Liver (tissue), 3 donors: ENCODE results near the gene B4GALT3.

Experiments
- FOXA1 ChIP-seq: IDR thresholded peaks from 2 replicates; pipeline ENCODE4 v1.6.1; 2016; ENCODE audit warnings: antibody characterized with exemption
- GABPA ChIP-seq, 2 donors: IDR thresholded peaks in 1 of 2; conservative IDR thresholded peaks in 1 of 2; 2 replicates each; pipeline ENCODE4 v1.6.1; 2016; ENCODE audit warnings: antibody characterized with exemption in 2 of 2, mild to moderate bottlenecking in 1 of 2, moderate library complexity in 1 of 2
- HNF4A ChIP-seq, 2 donors: conservative IDR thresholded peaks; 2 replicates each; pipeline ENCODE4 v1.6.1; 2016; ENCODE audit warnings: antibody characterized with exemption in 2 of 2, mild to moderate bottlenecking in 2 of 2
- JUND ChIP-seq, 2 donors: IDR thresholded peaks; 2 replicates each; pipeline ENCODE4 v1.6.1; 2016; ENCODE audit warnings: antibody characterized with exemption in 2 of 2
- MAX ChIP-seq: IDR thresholded peaks from 2 replicates; pipeline ENCODE4 v1.6.1; 2016; ENCODE audit warnings: antibody characterized with exemption
- NR2F2 ChIP-seq: IDR thresholded peaks from 2 replicates; pipeline ENCODE4 v1.6.1; 2016; ENCODE audit warnings: antibody characterized with exemption
- REST ChIP-seq: IDR thresholded peaks from 2 replicates; pipeline ENCODE4 v1.6.1; 2016; ENCODE audit warnings: antibody characterized with exemption, mild to moderate bottlenecking
- SP1 ChIP-seq: IDR thresholded peaks from 2 replicates; pipeline ENCODE4 v1.6.1; 2018; ENCODE audit warnings: antibody characterized with exemption, mild to moderate bottlenecking
- TAF1 ChIP-seq: conservative IDR thresholded peaks from 2 replicates; pipeline ENCODE4 v1.6.1; 2016; ENCODE audit warnings: antibody characterized with exemption, mild to moderate bottlenecking
- YY1 ChIP-seq: IDR thresholded peaks from 2 replicates; pipeline ENCODE4 v1.6.1; 2016; ENCODE audit warnings: antibody characterized with exemption, mild to moderate bottlenecking
- ZBTB33 ChIP-seq: IDR thresholded peaks from 2 replicates; pipeline ENCODE4 v1.6.1; 2016; ENCODE audit warnings: antibody characterized with exemption
- TF ChIP-seq, protein P1 (sequence below): fragments of 150-350 bp; IDR thresholded peaks from 2 replicates; pipeline ENCODE4 v1.5.1; 2017; ENCODE audit warnings: improper control_type of control experiment, low read depth, low read length; ENCODE audit not compliant: missing input control
- TF ChIP-seq, protein P2 (sequence below): IDR thresholded peaks from 2 replicates; pipeline ENCODE4 v1.6.1; 2016; ENCODE audit warnings: antibody characterized with exemption
- donor health status: healthy.
- donor health status: healthy.

- TF ChIP-seq, protein P1, sequence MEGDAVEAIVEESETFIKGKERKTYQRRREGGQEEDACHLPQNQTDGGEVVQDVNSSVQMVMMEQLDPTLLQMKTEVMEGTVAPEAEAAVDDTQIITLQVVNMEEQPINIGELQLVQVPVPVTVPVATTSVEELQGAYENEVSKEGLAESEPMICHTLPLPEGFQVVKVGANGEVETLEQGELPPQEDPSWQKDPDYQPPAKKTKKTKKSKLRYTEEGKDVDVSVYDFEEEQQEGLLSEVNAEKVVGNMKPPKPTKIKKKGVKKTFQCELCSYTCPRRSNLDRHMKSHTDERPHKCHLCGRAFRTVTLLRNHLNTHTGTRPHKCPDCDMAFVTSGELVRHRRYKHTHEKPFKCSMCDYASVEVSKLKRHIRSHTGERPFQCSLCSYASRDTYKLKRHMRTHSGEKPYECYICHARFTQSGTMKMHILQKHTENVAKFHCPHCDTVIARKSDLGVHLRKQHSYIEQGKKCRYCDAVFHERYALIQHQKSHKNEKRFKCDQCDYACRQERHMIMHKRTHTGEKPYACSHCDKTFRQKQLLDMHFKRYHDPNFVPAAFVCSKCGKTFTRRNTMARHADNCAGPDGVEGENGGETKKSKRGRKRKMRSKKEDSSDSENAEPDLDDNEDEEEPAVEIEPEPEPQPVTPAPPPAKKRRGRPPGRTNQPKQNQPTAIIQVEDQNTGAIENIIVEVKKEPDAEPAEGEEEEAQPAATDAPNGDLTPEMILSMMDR: no peak
- TF ChIP-seq MAX (no peak), FOXA1 (no peak), REST (no peak), JUND (IDR thresholded peaks at IDR 0.05) (no peak), NR2F2 (no peak), SP1 (no peak), GABPA (IDR thresholded peaks at IDR 0.05 in 1 of 2, conservative IDR thresholded peaks at IDR 0.05 in 1 of 2) (no peak), YY1 (no peak), HNF4A (conservative IDR thresholded peaks at IDR 0.05) (no peak), ZBTB33 (no peak), TAF1 (no peak)
- TF ChIP-seq, protein P2, sequence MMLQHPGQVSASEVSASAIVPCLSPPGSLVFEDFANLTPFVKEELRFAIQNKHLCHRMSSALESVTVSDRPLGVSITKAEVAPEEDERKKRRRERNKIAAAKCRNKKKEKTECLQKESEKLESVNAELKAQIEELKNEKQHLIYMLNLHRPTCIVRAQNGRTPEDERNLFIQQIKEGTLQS: no peak
Observed at GRCh38 chr1:161196111-161196510, 18.8 kb upstream of the B4GALT3 start.
